Endothelial cell of umbilical vein (primary cell): ENCODE results near the gene SIPA1L2. TPM values are rescaled to one million over a fixed set of nuclear protein-coding genes. Genes with fewer than 3 reads are reported as not detected.

Source experiments
- BruUV-seq: library from RNA; stranded (reverse); fragments of 400-500 nt; replicated peaks from 2 replicates; lab custom pipeline; 2021; lab: Mats Ljungman, UMichigan
- CTCF ChIA-PET: fragments of 300-600, 350-600 bp; sonication (Branson Sonifier 250); formaldehyde crosslinking; loops from one replicate; lab custom pipeline; 2021; ENCODE audit warnings: antibody characterized with exemption, inconsistent platforms; lab: Charles Lee
- POLR2A ChIA-PET: fragments of 300-600, 350-600 bp; sonication (Branson Sonifier 250); formaldehyde crosslinking; loops from one replicate; lab custom pipeline; 2021; ENCODE audit warnings: antibody characterized with exemption, inconsistent platforms; lab: Charles Lee
- DNase-seq: peaks from one replicate; pipeline ENCODE4 v3.0.0-alpha.2; 2011; ENCODE audit warnings: low read depth, low spot score
- FAIRE-seq: peaks from 2 replicates; lab custom pipeline; 2011; peaks lifted over from hg19 to GRCh38; lab: Jason Lieb, UNC
- H2AFZ ChIP-seq: 2 replicates; pipeline ENCODE4 v1.6.0; 2012; ENCODE audit warnings: low read depth, low read length, control low read depth, inconsistent platforms
- H3K27ac ChIP-seq: 2 replicates; pipeline ENCODE4 v1.5.1; 2011; ENCODE audit warnings: low read depth, mild to moderate bottlenecking, control low read depth, low read length, moderate library complexity; ENCODE audit not compliant: insufficient read depth
- H3K27me3 ChIP-seq, 2 experiments: 2 replicates each; pipeline versions ENCODE4 v1.6.0 to v1.6.1; 2011; ENCODE audit warnings: low read length in 2 of 2, mixed read lengths in 1 of 2; ENCODE audit not compliant: control insufficient read depth in 2 of 2, insufficient read depth in 2 of 2
- H3K36me3 ChIP-seq, 2 experiments: 2 replicates in 1 of 2; 3 replicates in 1 of 2; pipeline ENCODE4 v1.5.1; 2011; ENCODE audit warnings: low read length in 2 of 2, mild to moderate bottlenecking in 1 of 2, moderate library complexity in 1 of 2; ENCODE audit not compliant: control insufficient read depth in 2 of 2, insufficient read depth in 2 of 2; ENCODE audit errors: extremely low read depth in 1 of 2
- H3K4me1 ChIP-seq: 3 replicates; pipeline ENCODE4 v1.5.1; 2011; ENCODE audit warnings: mild to moderate bottlenecking, low read length; ENCODE audit not compliant: control insufficient read depth, insufficient read depth; ENCODE audit errors: extremely low read depth
- H3K4me2 ChIP-seq: 2 replicates; pipeline ENCODE4 v1.6.1; 2011; ENCODE audit warnings: low read length, control low read depth, mixed read lengths; ENCODE audit not compliant: insufficient read depth
- H3K4me3 ChIP-seq, 3 experiments: fragments of 200-600 bp in 1 of 3; sonication (generic), shearing (Covaris generic) in 1 of 3; replicated peaks in 1 of 3; 2 replicates each; pipeline ENCODE4 v1.5.1; 2011 to 2016; ENCODE audit warnings: control low read depth in 3 of 3, low read length in 3 of 3, mild to moderate bottlenecking in 2 of 3, inconsistent platforms in 1 of 3, low read depth in 1 of 3, moderate library complexity in 1 of 3; ENCODE audit not compliant: insufficient read depth in 1 of 3
- H3K79me2 ChIP-seq: 2 replicates; pipeline ENCODE4 v1.6.0; 2012; ENCODE audit warnings: low read length, inconsistent platforms; ENCODE audit not compliant: control insufficient read depth, insufficient read depth
- H3K9ac ChIP-seq: replicated peaks from 2 replicates; pipeline ENCODE3; 2011; ENCODE audit warnings: low read length, control low read depth; ENCODE audit not compliant: insufficient read depth; ENCODE audit errors: extremely low read depth
- H3K9me1 ChIP-seq: replicated peaks from 3 replicates; pipeline ENCODE4 v1.6.0; 2011; ENCODE audit warnings: mild to moderate bottlenecking, low read length; ENCODE audit not compliant: control insufficient read depth, insufficient read depth; ENCODE audit errors: extremely low read depth
- H3K9me3 ChIP-seq: replicated peaks from 2 replicates; pipeline ENCODE4 v1.5.1; 2012; ENCODE audit warnings: low read length, inconsistent platforms; ENCODE audit not compliant: control insufficient read depth, insufficient read depth
- H4K20me1 ChIP-seq: replicated peaks from 2 replicates; pipeline ENCODE3; 2011; ENCODE audit warnings: mild to moderate bottlenecking, low read length; ENCODE audit not compliant: control insufficient read depth, insufficient read depth; ENCODE audit errors: extremely low read depth
- EZH2 ChIP-seq: IDR thresholded peaks from 2 replicates; pipeline ENCODE4 v1.6.1; 2012; ENCODE audit warnings: borderline replicate concordance, low read depth, mild to moderate bottlenecking, moderate library complexity, low read length, inconsistent platforms; ENCODE audit not compliant: severe bottlenecking
- FOS ChIP-seq: IDR thresholded peaks from 2 replicates; pipeline ENCODE4 v1.6.1; 2011; ENCODE audit warnings: mild to moderate bottlenecking, low read length, moderate library complexity, borderline replicate concordance; ENCODE audit not compliant: insufficient read depth
- GATA2 ChIP-seq: IDR thresholded peaks from 2 replicates; pipeline ENCODE4 v1.7.0; 2011; ENCODE audit warnings: low read depth, mild to moderate bottlenecking, moderate library complexity, mixed read lengths, low read length; ENCODE audit not compliant: insufficient read length, insufficient read depth
- JUN ChIP-seq: IDR thresholded peaks from 2 replicates; pipeline ENCODE4 v1.6.1; 2011; ENCODE audit warnings: borderline replicate concordance, low read depth; ENCODE audit not compliant: insufficient read length, insufficient read depth
- MYC ChIP-seq: IDR thresholded peaks from one replicate; pipeline ENCODE4 v1.6.1; 2011; ENCODE audit warnings: mild to moderate bottlenecking, low read depth, low read length
- POLR2A ChIP-seq: IDR thresholded peaks from 2 replicates; pipeline ENCODE4 v1.6.1; 2012; ENCODE audit warnings: low read depth, mild to moderate bottlenecking, control low read depth, low read length
- POLR2AphosphoS5 ChIP-seq: IDR thresholded peaks from 2 replicates; pipeline ENCODE4 v1.6.1; 2012; ENCODE audit warnings: low read depth, mild to moderate bottlenecking, control low read depth, low read length, moderate library complexity; ENCODE audit not compliant: insufficient read depth
- dilution Hi-C: fragments of 300-500 bp; cut with MboI; formaldehyde crosslinking; loops from one replicate; pipeline ENCODE4 v1.15.0; 2019; ENCODE audit warnings: low sequenced_read_pairs; ENCODE audit not compliant: extremely low pct_ligation_motif_present
- intact Hi-C: fragments of 100-400 bp; cut with micrococcal nuclease; formaldehyde crosslinking; loops from one replicate; pipeline ENCODE4 v1.10.0; 2022
- polyA plus RNA-seq, 4 experiments: library from polyadenylated mRNA; depleted of rRNA in 3 of 4; stranded (reverse) in 3 of 4; unstranded in 1 of 4; fragments of >200 nt; gene quantifications; 2 replicates each; pipeline versions ENCODE4 v1.2.1 to v1.2.3, GENCODE V29; 2011 to 2012; ENCODE audit warnings: missing spikeins in 1 of 4
- total RNA-seq: library from RNA; stranded (reverse); gene quantifications from 2 replicates; pipeline ENCODE4 v1.2.3, GENCODE V29; 2021
- TF ChIP-seq, protein P1 (sequence below): IDR thresholded peaks from 2 replicates; pipeline ENCODE4 v1.6.1; 2011; ENCODE audit not compliant: insufficient read depth, insufficient read length
- TF ChIP-seq, protein P2 (sequence below), 2 donors: IDR thresholded peaks; 1 replicate in 1 of 2; 2 replicates in 1 of 2; pipeline ENCODE4 v1.5.1; 2011; ENCODE audit warnings: low read length in 2 of 2, mild to moderate bottlenecking in 2 of 2, moderate library complexity in 2 of 2, control low read depth in 1 of 2, inconsistent platforms in 1 of 2, low read depth in 1 of 2; ENCODE audit not compliant: insufficient read depth in 1 of 2; ENCODE audit errors: extremely low read depth in 1 of 2

Gene SIPA1L2
- total and polyA plus RNA-seq, 2 donors (not counting 3 experiments of a cell fraction or from before 2014, with no cell fraction given): 3.6 to 12.8 TPM

DNA sequence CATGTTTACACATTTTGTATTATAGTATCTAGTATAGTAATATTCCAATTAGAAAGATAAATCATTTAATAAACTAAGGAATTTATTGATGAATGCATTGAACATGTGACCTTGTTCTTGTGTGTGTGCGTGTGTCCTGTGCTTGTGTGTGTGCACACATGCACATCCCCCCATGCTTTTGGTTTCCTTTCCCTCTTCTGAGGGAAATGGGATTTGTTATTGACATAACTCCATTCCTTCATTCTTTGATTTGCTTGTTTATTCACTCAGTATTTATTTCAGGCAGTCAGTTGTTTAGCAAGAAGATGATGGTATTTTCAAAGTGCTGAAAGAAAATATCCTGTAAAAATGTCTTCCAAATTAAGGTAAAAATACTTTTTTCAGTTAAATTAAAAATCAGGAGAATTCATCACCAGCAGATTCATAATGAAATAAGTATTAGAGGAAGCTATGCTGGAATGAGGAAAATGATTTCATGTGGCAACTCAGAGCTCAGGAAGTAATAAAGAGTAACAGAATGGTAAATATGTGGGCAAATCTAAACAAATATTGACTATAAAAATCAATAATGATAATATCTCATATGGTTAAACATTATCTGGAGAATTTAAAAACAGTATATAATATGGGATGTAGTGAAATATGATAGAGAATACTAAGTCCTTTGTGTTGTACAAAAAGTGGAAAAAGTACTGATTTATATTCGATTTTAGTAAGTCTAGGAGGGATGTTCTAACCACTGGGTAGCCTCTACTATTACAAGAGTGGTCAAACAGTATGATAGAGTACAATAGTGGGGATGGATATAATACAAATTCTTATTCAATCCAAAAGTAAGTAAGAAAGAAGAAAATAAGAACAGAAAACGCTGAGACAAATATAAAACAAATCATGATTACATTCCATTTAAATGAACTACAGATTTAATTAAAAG, 35.2 kb upstream of the SIPA1L2 start:
- Histone ChIP-seq H3K4me1 (peaks cover 10% of the 10 kb centered on the region), H3K79me2 (no peaks in the 10 kb centered on the region), H3K4me2 (no peak overlapping the region), H3K9me3 (no peaks in the 10 kb centered on the region), H4K20me1 (no peaks in the 10 kb centered on the region), H3K27ac (no peak overlapping the region), H3K9ac (no peak overlapping the region), H2AFZ (no peak overlapping the region), H3K27me3 (no peaks in the 10 kb centered on the region), H3K36me3 (no peaks in the 10 kb centered on the region), H3K9me1 (no peaks in the 10 kb centered on the region), H3K4me3 (no peak overlapping the region)
- dilution Hi-C loops (no loop called here), intact Hi-C loops (no loop called here)
- no peak for TF ChIP-seq FOS
- TF ChIP-seq, protein P1, sequence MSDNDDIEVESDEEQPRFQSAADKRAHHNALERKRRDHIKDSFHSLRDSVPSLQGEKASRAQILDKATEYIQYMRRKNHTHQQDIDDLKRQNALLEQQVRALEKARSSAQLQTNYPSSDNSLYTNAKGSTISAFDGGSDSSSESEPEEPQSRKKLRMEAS: no peak
- TF ChIP-seq JUN: no peak
- no peak for TF ChIP-seq POLR2AphosphoS5
- TF ChIP-seq EZH2: no peak
- TF ChIP-seq GATA2: no peak
- no peak for TF ChIP-seq POLR2A
- TF ChIP-seq, protein P2, sequence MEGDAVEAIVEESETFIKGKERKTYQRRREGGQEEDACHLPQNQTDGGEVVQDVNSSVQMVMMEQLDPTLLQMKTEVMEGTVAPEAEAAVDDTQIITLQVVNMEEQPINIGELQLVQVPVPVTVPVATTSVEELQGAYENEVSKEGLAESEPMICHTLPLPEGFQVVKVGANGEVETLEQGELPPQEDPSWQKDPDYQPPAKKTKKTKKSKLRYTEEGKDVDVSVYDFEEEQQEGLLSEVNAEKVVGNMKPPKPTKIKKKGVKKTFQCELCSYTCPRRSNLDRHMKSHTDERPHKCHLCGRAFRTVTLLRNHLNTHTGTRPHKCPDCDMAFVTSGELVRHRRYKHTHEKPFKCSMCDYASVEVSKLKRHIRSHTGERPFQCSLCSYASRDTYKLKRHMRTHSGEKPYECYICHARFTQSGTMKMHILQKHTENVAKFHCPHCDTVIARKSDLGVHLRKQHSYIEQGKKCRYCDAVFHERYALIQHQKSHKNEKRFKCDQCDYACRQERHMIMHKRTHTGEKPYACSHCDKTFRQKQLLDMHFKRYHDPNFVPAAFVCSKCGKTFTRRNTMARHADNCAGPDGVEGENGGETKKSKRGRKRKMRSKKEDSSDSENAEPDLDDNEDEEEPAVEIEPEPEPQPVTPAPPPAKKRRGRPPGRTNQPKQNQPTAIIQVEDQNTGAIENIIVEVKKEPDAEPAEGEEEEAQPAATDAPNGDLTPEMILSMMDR (IDR thresholded peaks at IDR 0.05; ENCODE audit: extremely low read depth in 1 of 2, insufficient read depth in 1 of 2, low read depth in 1 of 2, low read length in 2 of 2): no peak
- TF ChIP-seq MYC: no peak
- CTCF ChIA-PET: no interaction called here
- FAIRE-seq (no peak), DNase-seq (no peak)
- BruUV-seq: no TSS peak
- POLR2A ChIA-PET: no interaction called here
